Measurements from ENCODE around the gene ANHX.

ANHX gene

GRCh38 chr12:133202493-133203343 lies 33.0 kb downstream of the ANHX start:
- H3K27me3 ChIP-seq (replicated peaks; ENCODE audit: control insufficient read depth, insufficient read depth, low read length) = no peaks in the 10 kb centered on the region
- H3K36me3 ChIP-seq (ENCODE audit: control insufficient read depth, insufficient read depth, low read length) = peaks cover 3% of the 10 kb centered on the region; the same call in 1 of the 2 replicates
- TF ChIP-seq CTCF (IDR thresholded peaks at IDR 0.05; ENCODE audit: insufficient read depth, low read length, poor library complexity, severe bottlenecking) = no peak
- H3K4me3 ChIP-seq (replicated peaks; ENCODE audit: low read depth, low read length) = no peak overlapping the region
- no peak for DNase-seq (ENCODE audit: extremely low read depth, insufficient read length)

GRCh38 chr12:133201888-133202287 lies 33.8 kb downstream of the ANHX start:
- Histone ChIP-seq H3K36me3 (ENCODE audit: control insufficient read depth, insufficient read depth, low read length) (peaks cover 3% of the 10 kb centered on the region; the same call in 1 of the 2 replicates), H3K27me3 (replicated peaks; ENCODE audit: control insufficient read depth, insufficient read depth, low read length) (no peaks in the 10 kb centered on the region), H3K4me3 (replicated peaks; ENCODE audit: low read depth, low read length) (no peak overlapping the region)
- no peak for TF ChIP-seq CTCF (IDR thresholded peaks at IDR 0.05; ENCODE audit: insufficient read depth, low read length, poor library complexity, severe bottlenecking)
- no peak for DNase-seq (ENCODE audit: extremely low read depth, insufficient read length)

- no peak for TF ChIP-seq CTCF (IDR thresholded peaks at IDR 0.05; ENCODE audit: insufficient read depth, low read length, poor library complexity, severe bottlenecking)
- peaks cover 40% of the 10 kb centered on the region for H3K36me3 ChIP-seq (ENCODE audit: control insufficient read depth, insufficient read depth, low read length)
- DNase-seq (ENCODE audit: extremely low read depth, insufficient read length) = no peak
Measured at GRCh38 chr12:133192847-133193246, 42.8 kb downstream of the ANHX start.

GRCh38 chr12:133190176-133190575 lies 45.5 kb downstream of the ANHX start:
- Histone ChIP-seq H3K36me3 (ENCODE audit: control insufficient read depth, insufficient read depth, low read length) (peaks cover 47% of the 10 kb centered on the region), H3K27me3 (replicated peaks; ENCODE audit: control insufficient read depth, insufficient read depth, low read length) (no peaks in the 10 kb centered on the region), H3K4me3 (replicated peaks; ENCODE audit: low read depth, low read length) (no peak overlapping the region)
- no peak for TF ChIP-seq CTCF (IDR thresholded peaks at IDR 0.05; ENCODE audit: insufficient read depth, low read length, poor library complexity, severe bottlenecking)
- DNase-seq (ENCODE audit: extremely low read depth, insufficient read length) = no peak

More at GRCh38 chr12:133192847-133193246, 42.8 kb downstream of the ANHX start:
- H3K27me3 ChIP-seq (replicated peaks; ENCODE audit: control insufficient read depth, insufficient read depth, low read length) = no peaks in the 10 kb centered on the region
- H3K4me3 ChIP-seq (replicated peaks; ENCODE audit: low read depth, low read length) = no peak overlapping the region

- peak within 1 kb of the TSS; percentile 97 for H3K4me3 ChIP-seq (replicated peaks; ENCODE audit: low read depth, low read length)
- peak; percentile 93 for DNase-seq (ENCODE audit: extremely low read depth, insufficient read length)
- no peaks in the 10 kb centered on the region for H3K27me3 ChIP-seq (replicated peaks; ENCODE audit: control insufficient read depth, insufficient read depth, low read length)
- H3K36me3 ChIP-seq (ENCODE audit: control insufficient read depth, insufficient read depth, low read length) = peaks cover 11% of the 10 kb centered on the region
- peak; percentile 93 for TF ChIP-seq CTCF (IDR thresholded peaks at IDR 0.05; ENCODE audit: insufficient read depth, low read length, poor library complexity, severe bottlenecking)
Measured at GRCh38 chr12:133181238-133181959, 54.3 kb downstream of the ANHX start, which contains the start of gene ZNF268. TSS of gene ZNF268 (plus strand) at chr12:133181495. CDS start at chr12:133181998, 503 bp downstream.
